ENCODE measurements around the gene ZBBX. TPM values are rescaled to one million over a fixed set of nuclear protein-coding genes. Genes with fewer than 3 reads are reported as not detected.

The ZBBX gene
- polyA plus RNA-seq, 1 of the 3 experiments (the other 2 are of a cell fraction): 0.18 TPM

- CTCF ChIA-PET: no interaction called here
- Histone ChIP-seq H2AFZ (ENCODE audit: low read depth) (no peak overlapping the region), H3K9ac (no peak overlapping the region), H3K4me2 (no peak overlapping the region), H3K27me3 (ENCODE audit: insufficient read depth) (no peaks in the 10 kb centered on the region), H3K79me2 (ENCODE audit: insufficient read depth) (no peaks in the 10 kb centered on the region), H4K20me1 (ENCODE audit: insufficient read depth) (no peaks in the 10 kb centered on the region), H3K4me3 (ENCODE audit: low read depth in 2 of 2, low read length in 1 of 2) (no peak overlapping the region), H3K9me3 (no peaks in the 10 kb centered on the region), H3K9me2 (no peaks in the 10 kb centered on the region), H3K4me1 (ENCODE audit: control insufficient read depth in 1 of 2, insufficient read depth in 2 of 2, low read depth in 1 of 2, low read length in 1 of 2) (no peaks in the 10 kb centered on the region), H3F3A (replicated peaks; ENCODE audit: insufficient read depth) (no peaks in the 10 kb centered on the region), H3K27ac (ENCODE audit: low read depth in 2 of 2, low read length in 1 of 2) (no peak overlapping the region), H3K36me3 (replicated peaks in 1 of 2; ENCODE audit: control insufficient read depth in 1 of 2, insufficient read depth in 2 of 2, low read length in 1 of 2) (no peaks in the 10 kb centered on the region)
- no peak for DNase-seq
- POLR2A ChIA-PET: no interaction called here
- TF ChIP-seq GABPA (IDR thresholded peaks at IDR 0.05; ENCODE audit: low read depth) (no peak), TAF1 (IDR thresholded peaks at IDR 0.05; ENCODE audit: borderline replicate concordance, low read depth, low read length) (no peak), FOXJ3 (CRISPR knock-in tag; IDR thresholded peaks at IDR 0.05) (no peak), NFIC (IDR thresholded peaks at IDR 0.05; ENCODE audit: borderline replicate concordance) (no peak), NRF1 (IDR thresholded peaks at IDR 0.05; ENCODE audit: low read depth, low read length) (no peak), FOSL2 (IDR thresholded peaks at IDR 0.05; ENCODE audit: borderline replicate concordance, low read depth) (no peak), RAD21 (IDR thresholded peaks at IDR 0.05; ENCODE audit: low read length) (no peak), CTCF (IDR thresholded peaks at IDR 0.05) (no peak), RXRA (IDR thresholded peaks at IDR 0.05; ENCODE audit: borderline replicate concordance, low read depth) (no peak), RFX5 (IDR thresholded peaks at IDR 0.05; ENCODE audit: low read length) (no peak)
These were observed 171.1 kb downstream of the ZBBX start for GRCh38 chr3:167209011-167209410.

GRCh38 chr3:167203062-167203461 lies 177.0 kb downstream of the ZBBX start:
- POLR2A ChIA-PET: no interaction called here
- no peak for TF ChIP-seq YY1 (IDR thresholded peaks at IDR 0.05; ENCODE audit: low read depth)
- TF ChIP-seq USF2 (IDR thresholded peaks at IDR 0.05; ENCODE audit: borderline replicate concordance, low read depth, low read length): no peak
- TF ChIP-seq FOSL2 (IDR thresholded peaks at IDR 0.05; ENCODE audit: borderline replicate concordance, low read depth): no peak
- no peak for TF ChIP-seq CHD2 (IDR thresholded peaks at IDR 0.05; ENCODE audit: low read length, partially characterized antibody)
- 0% methylated on average over 1 of the region's 1 CpG for WGBS (ENCODE audit: low lambda C conversion rate)

More at GRCh38 chr3:167203062-167203461, 177.0 kb downstream of the ZBBX start:
- no peaks in the 10 kb centered on the region for H3K27me3 ChIP-seq (ENCODE audit: insufficient read depth)
- H3K27ac ChIP-seq (ENCODE audit: low read depth in 2 of 2, low read length in 1 of 2): no peak overlapping the region
- no peak overlapping the region for H3K4me2 ChIP-seq
- no peaks in the 10 kb centered on the region for H3K4me1 ChIP-seq (ENCODE audit: control insufficient read depth in 1 of 2, insufficient read depth in 2 of 2, low read depth in 1 of 2, low read length in 1 of 2)
- H4K20me1 ChIP-seq (ENCODE audit: insufficient read depth): no peaks in the 10 kb centered on the region
- H3K4me3 ChIP-seq (ENCODE audit: low read depth in 2 of 2, low read length in 1 of 2): no peak overlapping the region
- no peaks in the 10 kb centered on the region for H3K36me3 ChIP-seq (replicated peaks in 1 of 2; ENCODE audit: control insufficient read depth in 1 of 2, insufficient read depth in 2 of 2, low read length in 1 of 2)
- H3K9ac ChIP-seq: no peak overlapping the region
- H3F3A ChIP-seq (replicated peaks; ENCODE audit: insufficient read depth): no peaks in the 10 kb centered on the region
- CTCF ChIA-PET: no interaction called here
- H3K9me3 ChIP-seq: no peaks in the 10 kb centered on the region
- no peaks in the 10 kb centered on the region for H3K79me2 ChIP-seq (ENCODE audit: insufficient read depth)
- no peak for DNase-seq
- H3K9me2 ChIP-seq: no peaks in the 10 kb centered on the region
- H2AFZ ChIP-seq (ENCODE audit: low read depth): no peak overlapping the region
